ENCODE measurements around the gene SPACA1. TPM values are rescaled to one million over a fixed set of nuclear protein-coding genes. Genes with fewer than 3 reads are reported as not detected.

Gene SPACA1
- total RNA-seq = not detected

GRCh38 chr6:88047510-88048150 lies at the start of gene SPACA1:
SPACA1 (plus strand) TSS chr6:88047841; CDS start chr6:88047906, 65 bp downstream.

Other genes starting within 250 kb of the SPACA1 start
- gene CNR1, start 118.5 kb downstream of the SPACA1 start, total RNA-seq = 162 TPM